ENCODE measurements around the gene PRAF2. TPM values are rescaled to one million over a fixed set of nuclear protein-coding genes. Genes with fewer than 3 reads are reported as not detected.
A peak's percentile ranks its signal among the peaks of the same experiment; 100 is the strongest.

Gene PRAF2
- total and polyA plus RNA-seq, 2 of the 13 experiments (the other 11 are each of a cell fraction or from before 2014, with no cell fraction given): 0.33 to 2.6 TPM

- 0 out of 2 replicates have a peak, but pooled peaks have one; percentile 26 for TF ChIP-seq HNF4A (CRISPR knock-in tag; IDR thresholded peaks at IDR 0.05)
- TF ChIP-seq ZNF496 (CRISPR knock-in tag; IDR thresholded peaks at IDR 0.05; ENCODE audit: insufficient replicate concordance): no peak
- peak; percentile 15; the same call in 1 of the 2 replicates for TF ChIP-seq KDM5A (IDR thresholded peaks at IDR 0.05; ENCODE audit: borderline replicate concordance, low read length)
- no peak for TF ChIP-seq RARG (CRISPR knock-in tag; IDR thresholded peaks at IDR 0.05; ENCODE audit: low read depth)
- TF ChIP-seq NR2F1 (CRISPR knock-in tag; IDR thresholded peaks at IDR 0.05): no peak
- TF ChIP-seq NCOA2 (CRISPR knock-in tag; IDR thresholded peaks at IDR 0.05): peak; percentile 8; the same call in 1 of the 2 replicates
- no peak for TF ChIP-seq LRRFIP1 (CRISPR knock-in tag; conservative IDR thresholded peaks at IDR 0.05)
- no peak for TF ChIP-seq HDAC2 (CRISPR knock-in tag; IDR thresholded peaks at IDR 0.05)
- TF ChIP-seq PAX8 (CRISPR knock-in tag; IDR thresholded peaks at IDR 0.05; ENCODE audit: borderline replicate concordance): no peak
- peak; percentile 79 for TF ChIP-seq PITX1 (CRISPR knock-in tag; IDR thresholded peaks at IDR 0.05)
- TF ChIP-seq PAWR (CRISPR knock-in tag; IDR thresholded peaks at IDR 0.05; ENCODE audit: borderline replicate concordance): no peak
- TF ChIP-seq ZNF816 (CRISPR knock-in tag; IDR thresholded peaks at IDR 0.05; ENCODE audit: borderline replicate concordance): no peak
- no peak for TF ChIP-seq CC2D1A (CRISPR knock-in tag; IDR thresholded peaks at IDR 0.05)
- TF ChIP-seq ZNF513 (CRISPR knock-in tag; conservative IDR thresholded peaks at IDR 0.05): no peak
- no peak for TF ChIP-seq ZBTB43 (CRISPR knock-in tag; conservative IDR thresholded peaks at IDR 0.05)
- TF ChIP-seq NFYC (CRISPR knock-in tag; IDR thresholded peaks at IDR 0.05): peak; percentile 94
- TF ChIP-seq HMG20B (CRISPR knock-in tag; conservative IDR thresholded peaks at IDR 0.05): no peak
- no peak for TF ChIP-seq ATF3 (CRISPR knock-in tag; IDR thresholded peaks at IDR 0.05)
- no peak for TF ChIP-seq KLF9 (CRISPR knock-in tag; IDR thresholded peaks at IDR 0.05; ENCODE audit: low read depth)
- no peak for TF ChIP-seq NR1H2 (CRISPR knock-in tag; IDR thresholded peaks at IDR 0.05; ENCODE audit: borderline replicate concordance, low read depth)
- no peak for TF ChIP-seq SCMH1 (CRISPR knock-in tag; IDR thresholded peaks at IDR 0.05; ENCODE audit: borderline replicate concordance)
- TF ChIP-seq ZNF3 (CRISPR knock-in tag; IDR thresholded peaks at IDR 0.05): no peak
- TF ChIP-seq TOPORS (CRISPR knock-in tag; IDR thresholded peaks at IDR 0.05): 0 out of 2 replicates have a peak, but pooled peaks have one; percentile 71
- TF ChIP-seq THAP8 (CRISPR knock-in tag; IDR thresholded peaks at IDR 0.05; ENCODE audit: borderline replicate concordance): no peak
Measured at GRCh38 chrX:49100704-49101628, 27.2 kb upstream of the PRAF2 start (continued).
